SK-N-MC (cell line): ENCODE data around the gene IL1RAPL1.

Experiments used
- EZH2 ChIP-seq: fragments of 200-600 bp; sonication (generic); IDR thresholded peaks from one replicate; pipeline ENCODE4 v1.6.1; 2017; ENCODE audit warnings: antibody characterized with exemption
- FOXP2 ChIP-seq: optimal IDR thresholded peaks from 2 replicates; pipeline ENCODE3; 2011; ENCODE audit warnings: mild to moderate bottlenecking, moderate library complexity; ENCODE audit not compliant: insufficient read depth; ENCODE audit errors: extremely low read length, control extremely low read depth
- POLR2AphosphoS5 ChIP-seq: IDR thresholded peaks from 2 replicates; pipeline ENCODE4 v1.6.1; 2012; ENCODE audit warnings: mild to moderate bottlenecking, low read depth, low read length, borderline replicate concordance

GRCh38 chrX:28718450-28718849, 131.2 kb downstream of the IL1RAPL1 start:
- no peak for TF ChIP-seq POLR2AphosphoS5
- no peak for TF ChIP-seq EZH2
- no peak for TF ChIP-seq FOXP2
